ENCODE results near the gene DENND2C. TPM values are rescaled to one million over a fixed set of nuclear protein-coding genes. Genes with fewer than 3 reads are reported as not detected.
A peak's percentile ranks its signal among the peaks of the same experiment; 100 is the strongest.

DENND2C gene
- total RNA-seq, 1 experiment from 2014 or later: 1.1 TPM

- no peaks in the 10 kb centered on the region for H3K9me3 ChIP-seq (ENCODE audit: control insufficient read depth, insufficient read depth, low read depth, low read length)
- TF ChIP-seq CTCF (IDR thresholded peaks at IDR 0.05): no peak
- no peak for TF ChIP-seq TCF7L2 (IDR thresholded peaks at IDR 0.05; ENCODE audit: low read depth, low read length)
- no peak for TF ChIP-seq SIN3A (IDR thresholded peaks at IDR 0.05; ENCODE audit: borderline replicate concordance, insufficient read depth, low read depth, low read length)
- TF ChIP-seq POLR2AphosphoS5 (IDR thresholded peaks at IDR 0.05; ENCODE audit: low read depth, low read length): no peak
- TF ChIP-seq, protein P1, sequence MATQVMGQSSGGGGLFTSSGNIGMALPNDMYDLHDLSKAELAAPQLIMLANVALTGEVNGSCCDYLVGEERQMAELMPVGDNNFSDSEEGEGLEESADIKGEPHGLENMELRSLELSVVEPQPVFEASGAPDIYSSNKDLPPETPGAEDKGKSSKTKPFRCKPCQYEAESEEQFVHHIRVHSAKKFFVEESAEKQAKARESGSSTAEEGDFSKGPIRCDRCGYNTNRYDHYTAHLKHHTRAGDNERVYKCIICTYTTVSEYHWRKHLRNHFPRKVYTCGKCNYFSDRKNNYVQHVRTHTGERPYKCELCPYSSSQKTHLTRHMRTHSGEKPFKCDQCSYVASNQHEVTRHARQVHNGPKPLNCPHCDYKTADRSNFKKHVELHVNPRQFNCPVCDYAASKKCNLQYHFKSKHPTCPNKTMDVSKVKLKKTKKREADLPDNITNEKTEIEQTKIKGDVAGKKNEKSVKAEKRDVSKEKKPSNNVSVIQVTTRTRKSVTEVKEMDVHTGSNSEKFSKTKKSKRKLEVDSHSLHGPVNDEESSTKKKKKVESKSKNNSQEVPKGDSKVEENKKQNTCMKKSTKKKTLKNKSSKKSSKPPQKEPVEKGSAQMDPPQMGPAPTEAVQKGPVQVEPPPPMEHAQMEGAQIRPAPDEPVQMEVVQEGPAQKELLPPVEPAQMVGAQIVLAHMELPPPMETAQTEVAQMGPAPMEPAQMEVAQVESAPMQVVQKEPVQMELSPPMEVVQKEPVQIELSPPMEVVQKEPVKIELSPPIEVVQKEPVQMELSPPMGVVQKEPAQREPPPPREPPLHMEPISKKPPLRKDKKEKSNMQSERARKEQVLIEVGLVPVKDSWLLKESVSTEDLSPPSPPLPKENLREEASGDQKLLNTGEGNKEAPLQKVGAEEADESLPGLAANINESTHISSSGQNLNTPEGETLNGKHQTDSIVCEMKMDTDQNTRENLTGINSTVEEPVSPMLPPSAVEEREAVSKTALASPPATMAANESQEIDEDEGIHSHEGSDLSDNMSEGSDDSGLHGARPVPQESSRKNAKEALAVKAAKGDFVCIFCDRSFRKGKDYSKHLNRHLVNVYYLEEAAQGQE (IDR thresholded peaks at IDR 0.05; ENCODE audit: insufficient read depth in 1 of 2, low read depth in 2 of 2, low read length in 1 of 2): no peak
- DNase-seq (ENCODE audit: low read depth, low spot score) (peak; percentile 27), ATAC-seq (peak; percentile 99)
- in situ Hi-C loops (cut with HindIII; ENCODE audit: low pct_unique_long_range_greater_than_20kb, low sequenced_read_pairs) (no loop called here), intact Hi-C loops (cut with micrococcal nuclease; ENCODE audit: unreplicated experiment) (loop anchor here (5.0 kb wide), 1 partner anchor 323 kb away; no protein-coding TSS in a partner anchor)
- BruUV-seq (replicated peaks): no TSS peak
- ChIA-PET CTCF (no interaction called here), POLR2A (interaction anchor here (0.6 kb wide), 1 partner anchor 724 kb away, joined by 5 read pairs; no protein-coding TSS in a partner anchor)
- peak overlapping the region; percentile 59 to 71 for H3K4me3 ChIP-seq (ENCODE audit: low read depth in 2 of 2, low read length in 2 of 2)
- no peaks in the 10 kb centered on the region; the same call in 1 of the 2 replicates for H3K36me3 ChIP-seq (ENCODE audit: control insufficient read depth, insufficient read depth, low read length)
- peaks cover 2% of the 10 kb centered on the region; the same call in 1 of the 2 replicates for H3K27me3 ChIP-seq (ENCODE audit: control insufficient read depth, insufficient read depth, low read length)
- H3K27ac ChIP-seq (ENCODE audit: low read length): no peak overlapping the region
- no peaks in the 10 kb centered on the region for H3K4me1 ChIP-seq (ENCODE audit: control insufficient read depth, insufficient read depth, low read length)
Measured at GRCh38 chr1:114670083-114671010, 498 bp upstream of the DENND2C start.

DNA sequence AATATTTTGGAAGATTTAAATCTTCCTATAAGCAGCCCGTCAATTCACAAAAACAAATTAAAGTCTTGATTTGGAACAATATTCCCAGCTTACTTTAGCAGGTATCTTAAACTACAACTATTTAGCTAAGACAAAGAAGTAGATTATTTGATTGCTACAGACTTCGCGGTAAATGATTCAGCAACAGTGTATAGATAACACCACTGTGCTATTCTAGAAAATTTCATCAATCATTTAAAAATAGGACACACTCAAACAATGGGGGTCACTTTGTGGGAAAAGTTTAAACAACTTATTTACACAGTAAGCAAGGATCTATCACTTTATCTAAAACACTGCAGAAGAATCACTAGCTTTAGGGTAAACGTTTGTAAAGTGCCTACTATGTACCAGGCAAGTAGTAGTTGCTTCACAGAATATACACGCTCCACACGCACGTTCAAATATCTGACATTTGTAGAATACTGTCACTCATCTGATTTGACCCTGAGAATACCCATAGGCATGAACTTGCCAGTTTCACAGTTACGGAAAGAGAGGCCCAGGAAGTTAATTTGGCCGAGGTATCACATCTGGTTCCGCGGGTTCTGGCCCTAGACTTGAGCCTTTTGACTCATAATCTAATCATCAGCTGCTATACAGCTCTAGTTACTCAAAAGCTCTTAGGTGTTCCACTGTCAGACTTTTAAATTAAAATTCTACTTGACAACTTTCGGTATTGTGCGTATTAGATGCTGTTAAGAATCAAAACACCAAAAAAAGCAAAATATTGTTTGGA lies 876 bp downstream of the DENND2C start:
- Histone ChIP-seq H3K4me1 (ENCODE audit: control insufficient read depth, insufficient read depth, low read length) (no peaks in the 10 kb centered on the region), H3K9me3 (ENCODE audit: control insufficient read depth, insufficient read depth, low read depth, low read length) (no peaks in the 10 kb centered on the region), H3K36me3 (ENCODE audit: control insufficient read depth, insufficient read depth, low read length) (no peaks in the 10 kb centered on the region; the same call in 1 of the 2 replicates), H3K4me3 (ENCODE audit: low read depth in 2 of 2, low read length in 2 of 2) (peak overlapping the region; percentile 59 to 71), H3K27ac (ENCODE audit: low read length) (no peak overlapping the region; the same call in 1 of the 2 replicates), H3K27me3 (ENCODE audit: control insufficient read depth, insufficient read depth, low read length) (peaks cover 2% of the 10 kb centered on the region; the same call in 1 of the 2 replicates)
- in situ Hi-C loops (cut with HindIII; ENCODE audit: low pct_unique_long_range_greater_than_20kb, low sequenced_read_pairs) (no loop called here), intact Hi-C loops (cut with micrococcal nuclease; ENCODE audit: unreplicated experiment) (no loop called here)
- DNase-seq (ENCODE audit: low read depth, low spot score): no peak
- no peak for TF ChIP-seq POLR2AphosphoS5 (IDR thresholded peaks at IDR 0.05; ENCODE audit: low read depth, low read length)
- TF ChIP-seq, protein P1 (IDR thresholded peaks at IDR 0.05; ENCODE audit: insufficient read depth in 1 of 2, low read depth in 2 of 2, low read length in 1 of 2): no peak
- no peak for TF ChIP-seq CTCF (IDR thresholded peaks at IDR 0.05)
- no peak for TF ChIP-seq TCF7L2 (IDR thresholded peaks at IDR 0.05; ENCODE audit: low read depth, low read length)
- no peak for TF ChIP-seq SIN3A (IDR thresholded peaks at IDR 0.05; ENCODE audit: borderline replicate concordance, insufficient read depth, low read depth, low read length)
- ChIA-PET POLR2A (interaction anchor here (0.5 kb wide), 1 partner anchor 36 kb away, joined by 3 read pairs; no protein-coding TSS in a partner anchor), CTCF (no interaction called here)
- TSS peak; percentile 70 for BruUV-seq (replicated peaks)
- ATAC-seq: no peak
